Measurements from ENCODE around the gene C17orf58. TPM values are rescaled to one million over a fixed set of nuclear protein-coding genes. Genes with fewer than 3 reads are reported as not detected.

Gene C17orf58
- 16.4 to 20.4 TPM (median 18.4 TPM) in 5 replicates for total RNA-seq (2022; extraction: Qiagen RNA extraction)

DNA sequence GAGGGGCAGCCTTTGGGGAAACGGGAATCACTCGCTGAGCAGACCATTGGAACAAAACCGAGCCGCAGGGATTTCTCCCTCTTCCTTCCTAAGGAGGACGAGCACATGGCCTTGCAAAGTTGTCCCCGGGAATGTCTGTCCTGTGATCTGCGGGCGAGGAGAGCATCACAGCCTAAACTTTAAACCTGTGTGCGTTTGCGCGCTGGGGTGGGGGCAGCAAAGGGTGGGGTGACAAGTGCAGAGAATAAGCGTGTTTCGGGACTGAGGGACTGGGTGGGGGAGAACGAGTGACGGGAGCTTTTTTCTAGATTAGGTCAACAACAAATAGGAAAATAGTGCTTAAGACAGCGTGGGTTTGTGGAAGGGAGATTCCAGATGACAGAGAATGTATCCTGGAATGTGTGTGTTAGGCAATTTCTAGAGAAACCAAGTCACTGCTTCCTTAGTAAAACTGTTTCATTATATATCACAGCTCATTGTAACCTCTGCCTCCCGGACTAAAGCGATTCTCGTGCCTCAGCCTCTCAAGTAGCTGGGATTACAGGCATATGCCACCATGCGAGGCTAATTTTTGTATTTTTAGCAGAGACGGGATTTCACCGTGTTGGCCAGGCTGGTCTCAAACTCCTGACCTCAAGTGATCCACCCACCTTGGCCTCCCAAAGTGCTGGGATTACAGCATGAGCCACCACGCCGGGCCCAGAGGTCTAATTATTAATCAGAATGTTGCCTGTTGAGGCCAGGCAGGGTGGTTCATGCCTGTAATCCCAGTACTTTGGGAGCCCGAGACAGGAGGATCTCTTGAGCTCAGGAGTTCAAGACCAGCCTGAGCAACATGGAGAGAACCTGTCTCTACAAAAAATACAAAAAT lies at the start of gene C17orf58:
TSS of gene C17orf58 (minus strand) at position 169 of the 871 bp plus-strand sequence. CDS start 271 bp downstream, outside the sequence.

DNA sequence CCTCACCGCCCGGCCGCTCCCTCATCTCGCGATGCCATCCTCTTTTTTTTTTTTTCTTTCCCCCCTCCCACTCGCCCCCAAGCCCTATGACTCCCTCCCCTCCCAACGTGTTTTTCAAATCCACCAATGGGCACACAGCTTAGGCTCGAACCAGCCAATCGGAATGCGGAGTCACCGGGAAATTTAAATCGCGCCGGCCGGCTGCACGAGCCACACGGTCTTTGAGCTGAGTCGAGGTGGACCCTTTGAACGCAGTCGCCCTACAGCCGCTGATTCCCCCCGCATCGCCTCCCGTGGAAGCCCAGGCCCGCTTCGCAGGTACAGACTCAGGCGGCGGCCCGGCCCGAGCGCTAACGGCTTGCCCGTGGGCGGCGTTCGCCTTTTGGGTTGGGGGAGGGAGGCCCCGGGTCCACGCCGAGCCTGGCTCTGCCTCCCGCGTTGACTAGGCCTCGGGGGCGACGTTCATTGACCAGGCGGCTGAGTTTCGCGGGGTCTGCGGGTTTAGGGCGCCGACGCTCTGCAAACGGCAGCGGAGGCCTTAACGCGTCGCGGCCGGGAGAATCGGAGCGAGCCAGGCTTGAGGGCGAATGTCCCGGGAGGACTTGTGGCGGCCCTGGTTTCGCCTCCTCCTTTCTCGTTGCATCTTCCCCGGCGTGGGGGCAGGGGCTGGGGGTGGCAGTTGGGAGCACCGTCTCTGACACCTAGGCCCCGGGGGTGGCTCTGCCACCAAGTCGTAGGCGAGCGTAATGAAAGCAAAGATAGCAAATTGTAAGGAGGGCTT lies 39.4 kb upstream of the C17orf58 start, which contains the start of gene KPNA2:
TSS of gene KPNA2 (plus strand) at position 213 of the 781 bp plus-strand sequence. CDS start 1,398 bp downstream, outside the sequence.

Other genes with a start within 250 kb of the C17orf58 start
- gene BPTF, start 171.0 kb downstream of the C17orf58 start, total RNA-seq (2022; extraction: Qiagen RNA extraction), result 36.6 to 49.1 TPM (median 37.1 TPM) in 5 replicates
- gene KPNA2, start 39.3 kb upstream of the C17orf58 start, total RNA-seq (2022; extraction: Qiagen RNA extraction), result 441 to 538 TPM (median 457 TPM) in 5 replicates

Data from A549 treated with Hydrocortisone at 1 μM for 4 hours (cell line).